Caco-2 (cell line): ENCODE measurements around the gene ACY1. TPM values are rescaled to one million over a fixed set of nuclear protein-coding genes. Genes with fewer than 3 reads are reported as not detected.

ENCODE experiments used
- BruUV-seq: library from RNA; stranded (reverse); fragments of 400-500 nt; replicated peaks from 2 replicates; lab custom pipeline; 2021; lab: Mats Ljungman, UMichigan
- CTCF ChIA-PET: fragments of 300-600 bp; sonication (Branson Sonifier 250); formaldehyde crosslinking; loops from one replicate; lab custom pipeline; 2022; ENCODE audit warnings: antibody characterized with exemption; lab: Charles Lee
- POLR2A ChIA-PET: fragments of 300-600 bp; sonication (Branson Sonifier 250); formaldehyde crosslinking; loops from one replicate; lab custom pipeline; 2022; ENCODE audit warnings: antibody characterized with exemption; lab: Charles Lee
- DNase-seq, 2 experiments: peaks; one replicate each; pipeline versions ENCODE4 v3.0.0 to v3.0.0-alpha.2; 2020 to 2022
- H3K27me3 ChIP-seq: replicated peaks from 2 replicates; pipeline ENCODE4 v1.6.0; 2011; ENCODE audit warnings: low read length; ENCODE audit not compliant: control insufficient read depth, insufficient read depth
- H3K36me3 ChIP-seq: 2 replicates; pipeline ENCODE4 v1.5.1; 2011; ENCODE audit warnings: low read length; ENCODE audit not compliant: control insufficient read depth, insufficient read depth
- H3K4me1 ChIP-seq: fragments of 250-450 bp; sonication (Bioruptor Pico); 2 replicates; pipeline ENCODE4 v1.5.1; 2020; ENCODE audit warnings: mild to moderate bottlenecking
- H3K4me3 ChIP-seq: 2 replicates; pipeline ENCODE4 v1.5.1; 2011; ENCODE audit warnings: low read depth, mild to moderate bottlenecking, control low read depth, low read length
- H3K9me3 ChIP-seq: fragments of 250-450 bp; sonication (Bioruptor Pico); 2 replicates; pipeline ENCODE4 v1.5.1; 2020; ENCODE audit warnings: mild to moderate bottlenecking, moderate library complexity
- H3K27ac Mint-ChIP-seq: one replicate; pipeline ENCODE4 v1.8.0; 2022; ENCODE audit warnings: mixed read lengths; ENCODE audit not compliant: unreplicated experiment
- H3K27me3 Mint-ChIP-seq: one replicate; pipeline ENCODE4 v1.8.0; 2022; ENCODE audit warnings: mixed read lengths; ENCODE audit not compliant: insufficient read depth, unreplicated experiment
- H3K36me3 Mint-ChIP-seq: one replicate; pipeline ENCODE4 v1.8.0; 2022; ENCODE audit warnings: mild to moderate bottlenecking, mixed read lengths; ENCODE audit not compliant: insufficient read depth, unreplicated experiment
- H3K4me1 Mint-ChIP-seq: one replicate; pipeline ENCODE4 v1.8.0; 2022; ENCODE audit warnings: low read depth, mixed read lengths; ENCODE audit not compliant: unreplicated experiment
- H3K4me3 Mint-ChIP-seq: one replicate; pipeline ENCODE4 v1.8.0; 2022; ENCODE audit warnings: mild to moderate bottlenecking, moderate library complexity, mixed read lengths; ENCODE audit not compliant: unreplicated experiment
- H3K9me3 Mint-ChIP-seq: one replicate; pipeline ENCODE4 v1.8.0; 2022; ENCODE audit warnings: mixed read lengths; ENCODE audit not compliant: unreplicated experiment
- intact Hi-C: fragments of 100-400 bp; cut with micrococcal nuclease; formaldehyde crosslinking; loops from one replicate; pipeline ENCODE4 v1.10.0; 2022; ENCODE audit not compliant: unreplicated experiment
- total RNA-seq: library from RNA; stranded (reverse); gene quantifications from 2 replicates; pipeline ENCODE4 v1.2.3, GENCODE V29; 2022
- TF ChIP-seq, protein P1 (sequence below), 2 experiments: fragments of 200-600 bp in 1 of 2; IDR thresholded peaks; 1 replicate in 1 of 2; 2 replicates in 1 of 2; pipeline versions ENCODE4 v1.5.1 to v1.8.0; 2011 to 2022; ENCODE audit warnings: antibody characterized with exemption in 1 of 2, control low read depth in 1 of 2, inconsistent platforms in 1 of 2, low read depth in 1 of 2, low read length in 1 of 2, mild to moderate bottlenecking in 1 of 2, moderate library complexity in 1 of 2; ENCODE audit not compliant: insufficient read depth in 1 of 2, severe bottlenecking in 1 of 2, unreplicated experiment in 1 of 2

Gene ACY1
- total RNA-seq, 1 experiment from 2014 or later: 62.4 TPM

GRCh38 chr3:51998774-51999173, 15.4 kb downstream of the ACY1 start:
- peaks cover 22% of the 10 kb centered on the region for H3K36me3 Mint-ChIP-seq
- intact Hi-C loops: loop anchor here (2.0 kb wide), 1 partner anchor 24 kb away; the partner anchor contains the start of genes ABHD14A and ABHD14B
- no peaks in the 10 kb centered on the region for H3K9me3 ChIP-seq
- H3K4me3 ChIP-seq: no peak overlapping the region
- no TSS peak for BruUV-seq
- H3K4me3 Mint-ChIP-seq: no peak overlapping the region
- H3K36me3 ChIP-seq: peaks cover 8% of the 10 kb centered on the region
- no peak overlapping the region for H3K27ac Mint-ChIP-seq
- no peaks in the 10 kb centered on the region for H3K27me3 Mint-ChIP-seq
- DNase-seq: no peak
- no peaks in the 10 kb centered on the region for H3K9me3 Mint-ChIP-seq
- ChIA-PET POLR2A (no interaction called here), CTCF (interaction anchor here (0.6 to 1.4 kb wide), 4 partner anchors 16 to 499 kb away, joined by 3 to 5 read pairs (median 4); partner anchors contain the start of genes ACY1 and DCAF1)
- H3K27me3 ChIP-seq: no peaks in the 10 kb centered on the region
- peaks cover 9% of the 10 kb centered on the region for H3K4me1 Mint-ChIP-seq
- peaks cover 18% of the 10 kb centered on the region for H3K4me1 ChIP-seq
- TF ChIP-seq, protein P1, sequence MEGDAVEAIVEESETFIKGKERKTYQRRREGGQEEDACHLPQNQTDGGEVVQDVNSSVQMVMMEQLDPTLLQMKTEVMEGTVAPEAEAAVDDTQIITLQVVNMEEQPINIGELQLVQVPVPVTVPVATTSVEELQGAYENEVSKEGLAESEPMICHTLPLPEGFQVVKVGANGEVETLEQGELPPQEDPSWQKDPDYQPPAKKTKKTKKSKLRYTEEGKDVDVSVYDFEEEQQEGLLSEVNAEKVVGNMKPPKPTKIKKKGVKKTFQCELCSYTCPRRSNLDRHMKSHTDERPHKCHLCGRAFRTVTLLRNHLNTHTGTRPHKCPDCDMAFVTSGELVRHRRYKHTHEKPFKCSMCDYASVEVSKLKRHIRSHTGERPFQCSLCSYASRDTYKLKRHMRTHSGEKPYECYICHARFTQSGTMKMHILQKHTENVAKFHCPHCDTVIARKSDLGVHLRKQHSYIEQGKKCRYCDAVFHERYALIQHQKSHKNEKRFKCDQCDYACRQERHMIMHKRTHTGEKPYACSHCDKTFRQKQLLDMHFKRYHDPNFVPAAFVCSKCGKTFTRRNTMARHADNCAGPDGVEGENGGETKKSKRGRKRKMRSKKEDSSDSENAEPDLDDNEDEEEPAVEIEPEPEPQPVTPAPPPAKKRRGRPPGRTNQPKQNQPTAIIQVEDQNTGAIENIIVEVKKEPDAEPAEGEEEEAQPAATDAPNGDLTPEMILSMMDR (IDR thresholded peaks at IDR 0.05; ENCODE audit: insufficient read depth in 1 of 2, low read depth in 1 of 2, low read length in 1 of 2, severe bottlenecking in 1 of 2, unreplicated experiment in 1 of 2): no peak

DNA sequence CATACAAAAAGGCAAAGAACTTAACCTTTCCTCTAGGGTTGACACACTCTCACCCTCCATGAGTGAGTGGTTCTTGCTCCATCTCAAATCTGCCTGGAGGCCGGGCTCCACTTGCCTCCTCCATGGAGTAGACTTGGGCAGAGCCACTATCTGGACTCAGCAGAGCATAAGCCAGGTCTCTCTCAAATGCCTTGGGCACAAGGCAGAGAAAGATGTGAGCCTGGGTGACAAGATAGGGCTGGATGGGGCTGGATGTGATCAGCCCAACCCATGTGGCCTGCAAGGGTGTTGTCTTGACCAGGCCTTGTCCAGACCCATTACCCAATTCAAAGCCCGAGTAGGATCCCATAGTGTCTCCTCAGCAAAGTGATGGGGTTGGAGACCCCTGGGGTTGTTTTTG, 16.5 kb downstream of the ACY1 start:
- H3K4me1 Mint-ChIP-seq: peaks cover 9% of the 10 kb centered on the region
- H3K9me3 Mint-ChIP-seq: no peaks in the 10 kb centered on the region
- ChIA-PET CTCF (no interaction called here), POLR2A (no interaction called here)
- TF ChIP-seq, protein P1 (IDR thresholded peaks at IDR 0.05; ENCODE audit: insufficient read depth in 1 of 2, low read depth in 1 of 2, low read length in 1 of 2, severe bottlenecking in 1 of 2, unreplicated experiment in 1 of 2): no peak
- H3K27me3 Mint-ChIP-seq: no peaks in the 10 kb centered on the region
- Histone ChIP-seq H3K36me3 (no peaks in the 10 kb centered on the region), H3K4me3 (no peak overlapping the region), H3K4me1 (peaks cover 8% of the 10 kb centered on the region), H3K9me3 (no peaks in the 10 kb centered on the region), H3K27me3 (no peaks in the 10 kb centered on the region)
- BruUV-seq: no TSS peak
- H3K27ac Mint-ChIP-seq: peak overlapping the region; percentile 31
- no peak overlapping the region for H3K4me3 Mint-ChIP-seq
- no peak for DNase-seq
- H3K36me3 Mint-ChIP-seq: peaks cover 12% of the 10 kb centered on the region
- intact Hi-C loops: loop anchor here (2.0 kb wide), 1 partner anchor 25 kb away; the partner anchor contains the start of genes ABHD14A and ABHD14B

DNA sequence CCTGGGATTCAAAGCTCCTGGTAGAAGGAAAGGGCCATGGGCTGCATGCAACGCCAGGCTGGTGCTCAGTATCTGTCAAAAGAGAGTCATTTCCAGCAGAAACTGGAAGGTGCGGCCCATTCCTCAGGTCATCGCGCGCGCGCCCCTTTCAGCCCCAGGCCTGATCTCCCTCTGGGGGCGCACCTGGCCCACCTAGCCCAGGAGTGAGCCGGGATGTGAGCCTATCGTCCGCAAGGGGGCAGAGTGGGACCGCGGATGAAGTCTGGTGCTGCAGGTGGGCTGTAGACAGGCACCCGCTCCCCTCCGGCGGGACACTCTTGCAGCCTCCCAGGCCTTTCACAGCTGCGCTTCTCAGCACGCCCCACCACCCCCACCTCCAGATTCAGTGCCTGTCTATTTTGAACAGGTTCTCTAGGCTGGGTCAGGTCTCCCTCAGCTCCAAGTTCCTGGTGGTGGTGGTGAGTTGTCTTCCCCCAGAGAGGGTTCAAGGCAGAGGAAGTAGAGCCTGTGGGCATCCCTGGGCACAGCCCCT, 18.2 kb downstream of the ACY1 start:
- Mint-ChIP-seq H3K9me3 (no peaks in the 10 kb centered on the region), H3K27me3 (no peaks in the 10 kb centered on the region), H3K36me3 (no peaks in the 10 kb centered on the region), H3K4me3 (peak overlapping the region; percentile 37), H3K4me1 (peaks cover 9% of the 10 kb centered on the region), H3K27ac (no peak overlapping the region)
- BruUV-seq: no TSS peak
- CTCF ChIA-PET: interaction anchor here (0.6 to 2.9 kb wide), 13 partner anchors 19 to 295 kb away, joined by 3 to 11 read pairs (median 3); partner anchors contain the start of gene DUSP7
- Histone ChIP-seq H3K4me3 (no peak overlapping the region), H3K4me1 (peaks cover 8% of the 10 kb centered on the region), H3K9me3 (no peaks in the 10 kb centered on the region), H3K36me3 (no peaks in the 10 kb centered on the region), H3K27me3 (no peaks in the 10 kb centered on the region)
- TF ChIP-seq, protein P1 (IDR thresholded peaks at IDR 0.05; ENCODE audit: insufficient read depth in 1 of 2, low read depth in 1 of 2, low read length in 1 of 2, severe bottlenecking in 1 of 2, unreplicated experiment in 1 of 2): peak; percentile 95 to 98
- POLR2A ChIA-PET: interaction anchor here (0.6 to 0.7 kb wide), 3 partner anchors 19 to 168 kb away, joined by 3 to 5 read pairs (median 3); partner anchors contain the start of gene ACY1
- intact Hi-C loops: loop anchor here (1.0 kb wide), 3 partner anchors 54 to 143 kb away; no protein-coding TSS in a partner anchor
- DNase-seq: peak; percentile 87 to 91
